Ectodermal cell (in vitro differentiated cells): Measurements from ENCODE around the gene LCN15.

Source experiments
- H3K27ac ChIP-seq: 2 replicates; pipeline ENCODE4 v1.7.0; 2013; ENCODE audit warnings: mild to moderate bottlenecking, low read depth, low read length; ENCODE audit not compliant: insufficient read depth, poor library complexity, severe bottlenecking
- H3K27me3 ChIP-seq: 2 replicates; pipeline ENCODE4 v1.7.0; 2013; ENCODE audit warnings: mild to moderate bottlenecking, low read length; ENCODE audit not compliant: insufficient read depth, control insufficient read depth, poor library complexity, severe bottlenecking
- H3K36me3 ChIP-seq: one replicate; pipeline ENCODE4 v1.7.0; 2013; ENCODE audit warnings: low read length; ENCODE audit not compliant: control insufficient read depth, insufficient read depth
- H3K4me1 ChIP-seq: one replicate; pipeline ENCODE4 v1.7.0; 2013; ENCODE audit warnings: low read length; ENCODE audit not compliant: control insufficient read depth, insufficient read depth
- H3K4me3 ChIP-seq: 2 replicates; pipeline ENCODE4 v1.7.0; 2013; ENCODE audit warnings: low read depth, low read length, control low read depth; ENCODE audit not compliant: insufficient read depth
- H3K9me3 ChIP-seq: 2 replicates; pipeline ENCODE4 v1.7.0; 2013; ENCODE audit warnings: mild to moderate bottlenecking, low read length, moderate library complexity; ENCODE audit not compliant: control insufficient read depth
- WGBS, 2 experiments: methylation state at CpG; one replicate each; pipeline ENCODE4 v1.1.7; 2013; ENCODE audit warnings: missing lambda C conversion rate in 2 of 2; 5-methylcytosine and 5-hydroxymethylcytosine counted together

LCN15 gene

DNA sequence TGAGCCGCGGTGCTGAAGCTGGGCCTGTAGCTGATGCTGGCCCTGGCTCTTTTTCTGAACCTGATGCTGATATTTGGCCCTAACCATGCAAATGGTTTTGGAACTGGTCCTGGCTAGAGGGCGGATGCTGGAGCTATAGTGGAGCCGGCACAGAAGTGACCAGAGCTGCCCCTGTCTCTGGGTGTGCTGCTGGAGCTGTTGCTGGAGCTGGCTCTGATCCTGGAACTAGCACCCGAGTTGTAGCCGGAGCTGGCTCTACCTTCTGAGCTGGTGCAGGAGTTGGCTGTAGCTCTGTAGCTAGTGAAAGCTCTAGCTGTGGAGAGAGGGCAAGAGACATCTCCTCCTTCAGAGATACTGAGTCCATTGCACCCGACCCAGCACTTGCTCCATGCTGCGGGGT is 34.4 kb downstream of the LCN15 start:
- Histone ChIP-seq H3K27ac (no peak overlapping the region), H3K27me3 (peaks cover 17% of the 10 kb centered on the region), H3K9me3 (no peaks in the 10 kb centered on the region), H3K36me3 (peaks cover 10% of the 10 kb centered on the region), H3K4me3 (no peak overlapping the region), H3K4me1 (peaks cover 16% of the 10 kb centered on the region)
- 93 to 96% methylated on average over 8 of the region's 8 CpGs for WGBS, 2 experiments

DNA sequence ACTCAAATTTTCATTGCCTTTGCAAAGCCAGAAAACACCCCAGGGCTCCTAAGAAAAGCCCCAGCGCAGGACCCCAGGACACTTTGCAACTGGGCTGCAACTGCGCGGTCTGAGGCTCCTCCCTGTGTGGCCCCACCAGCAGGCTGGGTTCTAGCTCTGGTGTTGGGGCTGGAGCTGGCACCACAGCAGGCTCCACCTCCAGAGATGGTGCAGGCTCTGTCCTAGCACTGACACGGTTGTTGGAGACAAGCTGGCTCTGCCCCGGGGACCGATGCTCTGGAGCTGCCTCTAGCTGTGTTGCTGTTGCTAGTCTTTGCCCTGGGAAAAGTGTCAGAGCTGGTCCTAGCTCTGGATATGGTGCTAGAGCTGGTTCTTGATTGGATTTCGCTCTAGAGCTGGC is 35.2 kb downstream of the LCN15 start:
- no peaks in the 10 kb centered on the region for H3K9me3 ChIP-seq
- peak overlapping the region; percentile 97 for H3K4me3 ChIP-seq
- H3K27me3 ChIP-seq: peaks cover 17% of the 10 kb centered on the region
- peaks cover 16% of the 10 kb centered on the region for H3K4me1 ChIP-seq
- 84 to 87% methylated on average over 7 of the region's 7 CpGs for WGBS, 2 experiments
- peaks cover 17% of the 10 kb centered on the region for H3K36me3 ChIP-seq
- no peak overlapping the region for H3K27ac ChIP-seq

DNA sequence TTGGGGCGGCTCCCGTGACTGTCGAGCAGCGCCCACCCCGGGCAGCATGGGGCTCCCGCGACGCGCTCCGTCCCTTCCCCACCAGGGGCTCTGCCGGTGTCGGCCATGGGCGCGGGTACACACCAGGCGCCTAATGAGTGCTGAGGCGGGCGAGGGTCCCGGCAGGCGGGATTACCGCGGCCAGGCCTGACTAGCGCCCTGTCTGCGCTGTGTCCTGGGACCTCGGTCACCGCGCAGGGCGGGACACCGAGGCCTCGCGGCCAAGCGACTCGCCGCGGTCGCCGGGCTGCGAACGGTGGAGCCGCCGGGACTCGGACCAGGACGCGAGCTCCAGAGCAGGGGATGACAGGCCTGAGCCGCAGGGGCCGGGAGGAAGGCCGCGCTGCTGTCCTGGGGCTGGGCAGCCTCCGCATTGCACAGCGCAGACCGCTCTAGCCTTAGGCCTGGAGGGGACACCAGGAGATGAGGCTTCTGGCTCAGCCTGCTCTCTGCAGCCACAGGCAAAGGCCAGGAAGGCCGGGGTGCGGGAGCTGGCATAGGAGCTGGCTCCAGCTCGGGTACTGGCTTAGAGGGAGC is 35.7 kb downstream of the LCN15 start:
- peaks cover 22% of the 10 kb centered on the region for H3K36me3 ChIP-seq
- no peak overlapping the region for H3K27ac ChIP-seq
- H3K27me3 ChIP-seq: peaks cover 17% of the 10 kb centered on the region
- no peaks in the 10 kb centered on the region for H3K9me3 ChIP-seq
- peaks cover 16% of the 10 kb centered on the region for H3K4me1 ChIP-seq
- peak overlapping the region; percentile 97 for H3K4me3 ChIP-seq
- 6 to 8% methylated on average over 53 of the region's 53 CpGs for WGBS, 2 experiments

DNA sequence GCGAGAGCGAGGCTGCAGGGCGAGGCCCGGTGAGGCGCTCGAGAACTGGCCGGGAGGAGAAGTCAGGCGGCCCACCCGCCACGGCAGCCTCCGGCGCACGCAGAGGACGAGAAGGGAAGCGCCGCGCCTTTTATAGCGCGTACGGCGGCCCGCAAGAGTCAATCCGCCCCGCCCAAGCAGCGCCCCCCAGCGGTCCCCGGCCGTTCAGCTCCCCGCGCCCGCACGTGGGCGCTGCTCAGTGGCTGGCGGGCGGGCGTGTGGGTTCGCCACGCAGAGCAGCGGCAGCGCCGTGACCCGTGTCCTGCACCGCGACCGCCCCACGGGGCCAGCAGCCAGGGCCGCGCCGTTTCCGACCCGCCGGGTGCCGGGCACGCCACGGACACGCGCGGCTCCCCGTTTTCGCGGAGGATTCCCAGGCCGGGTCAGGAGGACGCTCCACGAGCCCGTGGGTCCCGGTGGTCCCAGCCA is 36.2 kb downstream of the LCN15 start:
- peak overlapping the region; percentile 16 for H3K27ac ChIP-seq
- peaks cover 17% of the 10 kb centered on the region for H3K27me3 ChIP-seq
- WGBS, 2 experiments: 0% methylated on average over 66 of the region's 66 CpGs
- peaks cover 16% of the 10 kb centered on the region for H3K4me1 ChIP-seq
- peak overlapping the region; percentile 97 for H3K4me3 ChIP-seq
- H3K9me3 ChIP-seq: no peaks in the 10 kb centered on the region
- H3K36me3 ChIP-seq: peaks cover 26% of the 10 kb centered on the region

DNA sequence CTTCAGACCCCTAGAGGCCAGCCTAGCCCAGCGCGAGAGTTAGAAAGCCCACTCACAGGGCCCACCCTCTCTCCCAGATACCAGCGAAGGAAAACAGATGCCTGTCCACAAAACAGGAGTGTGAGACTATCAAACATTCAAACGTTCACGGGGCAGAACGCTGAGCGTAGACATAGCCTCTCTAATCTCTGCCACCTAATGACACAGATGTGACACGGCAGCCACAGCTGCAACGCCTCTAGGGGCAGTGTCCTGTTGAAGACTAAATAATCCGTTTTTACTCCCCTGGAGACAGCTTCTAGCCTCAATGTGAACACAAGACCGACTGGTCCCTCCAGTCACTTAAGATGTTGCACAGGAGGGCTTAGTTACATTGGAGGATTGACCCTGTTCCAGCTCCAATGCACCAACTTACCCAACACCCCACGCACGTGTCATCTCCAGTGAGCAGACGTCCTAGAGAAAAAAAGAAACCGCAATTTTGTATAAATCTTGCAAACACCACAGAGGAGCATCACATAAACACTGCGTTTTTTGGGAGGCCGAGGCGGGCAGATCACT is 37.6 kb downstream of the LCN15 start:
- H3K4me3 ChIP-seq: peak overlapping the region; percentile 97
- H3K27ac ChIP-seq: no peak overlapping the region
- H3K9me3 ChIP-seq: no peaks in the 10 kb centered on the region
- peaks cover 17% of the 10 kb centered on the region for H3K27me3 ChIP-seq
- peaks cover 30% of the 10 kb centered on the region for H3K36me3 ChIP-seq
- peaks cover 16% of the 10 kb centered on the region for H3K4me1 ChIP-seq
- WGBS, 2 experiments: 60 to 61% methylated on average over 18 of the region's 18 CpGs

DNA sequence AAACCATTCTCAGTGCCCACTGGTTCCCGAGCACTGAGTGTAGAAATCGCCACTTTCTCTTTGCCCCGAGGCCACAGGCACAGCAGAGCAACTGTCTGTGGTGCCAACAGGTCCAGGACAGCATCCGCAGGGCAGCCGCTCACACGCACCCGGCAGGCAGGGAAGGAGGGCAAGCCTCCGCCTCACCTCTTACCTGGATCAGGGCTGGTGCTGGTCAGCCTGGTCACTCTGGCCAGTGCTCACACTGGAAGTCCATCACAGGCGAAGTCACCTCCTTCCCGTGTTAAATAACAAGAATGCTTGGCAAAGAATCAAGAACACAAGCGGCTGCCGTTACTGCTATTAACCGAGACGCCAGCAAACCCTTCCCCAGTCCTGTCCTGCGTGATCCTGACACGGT is 38.2 kb downstream of the LCN15 start:
- Histone ChIP-seq H3K9me3 (no peaks in the 10 kb centered on the region), H3K4me1 (peaks cover 20% of the 10 kb centered on the region), H3K27ac (peak overlapping the region; percentile 17), H3K27me3 (peaks cover 17% of the 10 kb centered on the region), H3K4me3 (peak overlapping the region; percentile 97), H3K36me3 (peaks cover 30% of the 10 kb centered on the region)
- WGBS, 2 experiments: 89 to 90% methylated on average over 16 of the region's 16 CpGs

DNA sequence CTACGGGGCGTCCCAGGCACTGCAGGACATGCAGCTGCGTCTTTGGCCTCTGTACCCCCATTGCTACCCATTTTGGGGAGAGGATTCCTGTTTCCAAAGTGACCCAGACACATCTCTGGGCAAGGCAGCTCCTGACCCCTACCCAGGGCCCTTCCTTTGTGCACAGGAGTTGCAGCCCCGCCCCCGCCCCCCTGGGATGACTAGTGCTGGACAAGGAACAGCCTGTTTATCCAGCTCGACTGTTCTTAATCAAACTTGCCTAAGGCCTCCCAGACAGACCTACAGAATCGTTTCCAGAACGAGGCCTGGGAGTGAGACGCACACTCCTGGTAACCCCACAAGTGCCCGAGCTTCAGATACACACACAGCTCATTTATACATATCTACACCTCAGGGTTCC is 38.7 kb downstream of the LCN15 start:
- WGBS, 2 experiments: 90 to 93% methylated on average over 10 of the region's 10 CpGs
- Histone ChIP-seq H3K4me3 (no peak overlapping the region), H3K27ac (no peak overlapping the region), H3K9me3 (no peaks in the 10 kb centered on the region), H3K27me3 (peaks cover 17% of the 10 kb centered on the region), H3K36me3 (peaks cover 30% of the 10 kb centered on the region), H3K4me1 (peaks cover 25% of the 10 kb centered on the region)

DNA sequence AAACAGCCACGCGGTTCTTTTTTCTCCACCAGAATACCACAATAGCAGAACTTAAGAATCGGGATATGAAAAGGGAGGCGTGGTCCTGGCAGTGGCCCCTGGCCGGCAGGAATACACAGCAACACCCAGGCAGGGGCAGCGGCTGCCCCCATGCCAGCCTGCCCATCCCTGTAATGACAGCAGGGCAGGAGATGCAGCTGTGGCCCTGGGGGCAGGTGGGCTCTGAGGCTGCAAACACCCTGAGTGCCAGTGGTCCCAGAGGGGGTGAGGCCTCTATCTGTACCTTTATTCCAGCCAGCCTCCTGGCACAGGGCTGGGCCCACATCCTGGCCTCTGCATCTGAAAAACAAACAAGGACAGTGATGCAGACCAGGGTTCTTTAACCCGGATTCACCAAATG is 39.5 kb downstream of the LCN15 start:
- Histone ChIP-seq H3K4me1 (peaks cover 33% of the 10 kb centered on the region), H3K36me3 (peaks cover 30% of the 10 kb centered on the region), H3K4me3 (no peak overlapping the region), H3K27me3 (peaks cover 17% of the 10 kb centered on the region), H3K9me3 (no peaks in the 10 kb centered on the region), H3K27ac (no peak overlapping the region)
- 95% methylated on average over 7 of the region's 7 CpGs for WGBS, 2 experiments

DNA sequence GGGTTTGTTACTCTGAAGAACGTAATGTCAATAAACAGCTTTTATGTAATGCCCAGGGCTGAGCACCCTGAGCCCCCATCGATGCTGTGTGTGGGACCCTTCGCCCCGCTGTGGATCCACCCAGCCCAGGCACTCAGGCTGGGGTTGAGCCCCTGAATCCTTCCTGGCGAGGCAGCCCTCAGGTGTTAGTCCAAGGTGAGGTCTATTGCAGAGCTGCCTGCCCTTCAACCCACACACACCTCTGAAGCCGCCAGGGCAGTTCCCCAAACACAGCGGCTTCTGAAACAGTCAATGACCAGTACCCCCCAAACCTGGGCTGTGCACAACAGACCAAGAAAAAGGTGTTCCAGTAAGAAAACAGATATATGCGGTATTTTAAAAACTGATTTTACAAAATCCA is 40.3 kb downstream of the LCN15 start:
- H3K27me3 ChIP-seq: peaks cover 9% of the 10 kb centered on the region
- H3K36me3 ChIP-seq: peaks cover 30% of the 10 kb centered on the region
- H3K27ac ChIP-seq: no peak overlapping the region
- H3K4me3 ChIP-seq: no peak overlapping the region
- 92 to 95% methylated on average over 8 of the region's 8 CpGs for WGBS, 2 experiments
- H3K4me1 ChIP-seq: peaks cover 39% of the 10 kb centered on the region
- H3K9me3 ChIP-seq: no peaks in the 10 kb centered on the region

DNA sequence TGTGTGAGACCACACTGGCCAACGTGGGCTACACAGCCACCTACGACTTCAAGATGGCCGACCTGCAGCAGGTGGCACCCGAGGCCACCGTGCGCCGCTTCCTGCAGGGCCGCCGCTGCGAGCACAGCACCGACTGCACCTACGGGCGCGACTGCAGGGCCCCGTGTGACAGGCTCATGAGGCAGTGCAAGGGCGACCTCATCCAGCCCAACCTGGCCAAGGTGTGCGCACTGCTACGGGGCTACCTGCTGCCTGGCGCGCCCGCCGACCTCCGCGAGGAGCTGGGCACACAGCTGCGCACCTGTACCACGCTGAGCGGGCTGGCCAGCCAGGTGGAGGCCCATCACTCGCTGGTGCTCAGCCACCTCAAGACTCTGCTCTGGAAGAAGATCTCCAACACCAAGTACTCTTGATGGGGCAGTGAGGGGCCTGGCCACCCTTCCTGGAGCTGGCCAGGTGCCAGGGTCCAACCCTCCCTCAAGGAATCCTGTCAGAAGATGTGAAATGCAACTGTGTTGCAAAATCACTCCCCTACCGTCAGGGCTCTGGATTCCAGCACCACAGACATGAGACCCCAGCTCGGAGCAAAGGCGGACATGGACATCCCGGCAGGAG is 40.8 kb downstream of the LCN15 start:
- Histone ChIP-seq H3K9me3 (no peaks in the 10 kb centered on the region), H3K4me3 (no peak overlapping the region), H3K27me3 (peaks cover 4% of the 10 kb centered on the region), H3K36me3 (peaks cover 30% of the 10 kb centered on the region), H3K4me1 (peaks cover 39% of the 10 kb centered on the region), H3K27ac (no peak overlapping the region)
- WGBS, 2 experiments: 95 to 96% methylated on average over 32 of the region's 32 CpGs
